MM.1S (cell line): Measurements from ENCODE around the gene UTS2B.

Experiments used
- EZH2 ChIP-seq: fragments of 300-600 bp; sonication (generic); optimal IDR thresholded peaks from 2 replicates; pipeline ENCODE3; 2017; ENCODE audit warnings: low read depth, mild to moderate bottlenecking, antibody characterized with exemption, low read length, mixed read lengths
- TF ChIP-seq, protein P1 (sequence below): fragments of 300-600 bp; sonication (generic); IDR thresholded peaks from 2 replicates; pipeline ENCODE4 v1.5.1; 2016; ENCODE audit warnings: antibody characterized with exemption, low read length, mixed read lengths

DNA sequence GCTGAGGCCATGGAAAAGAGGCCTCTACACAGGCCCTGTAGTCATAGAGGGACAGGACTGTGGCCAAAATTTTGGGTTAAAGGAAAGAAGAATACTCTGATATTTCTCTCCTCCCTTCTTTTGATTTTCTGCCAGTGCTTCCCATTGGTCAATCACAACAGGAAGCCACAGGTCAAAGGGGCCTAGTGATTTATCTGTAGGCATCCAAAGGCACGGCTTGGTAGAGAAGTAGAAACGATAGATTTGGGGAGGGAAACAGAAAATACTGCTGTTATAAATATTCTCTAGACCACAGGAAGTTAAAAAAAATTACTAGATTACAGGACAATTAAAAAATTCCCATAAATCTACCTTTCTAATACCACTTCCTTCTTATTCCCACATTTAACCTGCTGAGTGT, 2.8 kb downstream of the UTS2B start:
- TF ChIP-seq, protein P1, sequence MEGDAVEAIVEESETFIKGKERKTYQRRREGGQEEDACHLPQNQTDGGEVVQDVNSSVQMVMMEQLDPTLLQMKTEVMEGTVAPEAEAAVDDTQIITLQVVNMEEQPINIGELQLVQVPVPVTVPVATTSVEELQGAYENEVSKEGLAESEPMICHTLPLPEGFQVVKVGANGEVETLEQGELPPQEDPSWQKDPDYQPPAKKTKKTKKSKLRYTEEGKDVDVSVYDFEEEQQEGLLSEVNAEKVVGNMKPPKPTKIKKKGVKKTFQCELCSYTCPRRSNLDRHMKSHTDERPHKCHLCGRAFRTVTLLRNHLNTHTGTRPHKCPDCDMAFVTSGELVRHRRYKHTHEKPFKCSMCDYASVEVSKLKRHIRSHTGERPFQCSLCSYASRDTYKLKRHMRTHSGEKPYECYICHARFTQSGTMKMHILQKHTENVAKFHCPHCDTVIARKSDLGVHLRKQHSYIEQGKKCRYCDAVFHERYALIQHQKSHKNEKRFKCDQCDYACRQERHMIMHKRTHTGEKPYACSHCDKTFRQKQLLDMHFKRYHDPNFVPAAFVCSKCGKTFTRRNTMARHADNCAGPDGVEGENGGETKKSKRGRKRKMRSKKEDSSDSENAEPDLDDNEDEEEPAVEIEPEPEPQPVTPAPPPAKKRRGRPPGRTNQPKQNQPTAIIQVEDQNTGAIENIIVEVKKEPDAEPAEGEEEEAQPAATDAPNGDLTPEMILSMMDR: no peak
- no peak for TF ChIP-seq EZH2
